ENCODE data around the gene OOSP2.

The OOSP2 gene

DNA sequence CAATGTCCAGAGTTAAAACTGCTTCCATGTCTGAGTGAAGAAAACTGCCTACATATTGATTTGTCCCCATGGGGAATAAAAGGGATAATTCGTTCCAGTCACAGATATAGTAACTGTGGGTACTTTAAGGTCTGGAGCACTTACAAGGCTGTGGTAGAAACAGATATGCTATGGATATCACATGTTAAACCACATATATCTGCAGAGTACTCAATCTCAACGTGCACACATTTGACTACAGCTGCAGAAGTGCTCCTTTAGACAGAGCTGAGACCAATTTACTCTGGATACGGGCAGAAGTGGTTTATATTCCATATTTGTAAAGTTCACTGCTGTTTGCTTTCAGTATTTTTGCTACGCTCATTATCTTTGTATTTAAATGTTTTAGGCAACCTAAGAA lies 38.5 kb downstream of the OOSP2 start:
- Histone ChIP-seq H3K9me3 (ENCODE audit: control insufficient read depth, insufficient read depth, low read length) (peaks cover 7% of the 10 kb centered on the region), H3K27ac (ENCODE audit: low read depth, low read length) (no peak overlapping the region), H3K27me3 (ENCODE audit: control insufficient read depth, insufficient read depth, low read length) (no peaks in the 10 kb centered on the region), H3K4me3 (ENCODE audit: low read depth, low read length) (no peak overlapping the region), H3K36me3 (ENCODE audit: control insufficient read depth, insufficient read depth, low read length) (no peaks in the 10 kb centered on the region), H3K4me1 (ENCODE audit: control insufficient read depth, insufficient read depth, low read length) (no peaks in the 10 kb centered on the region), H3K9ac (ENCODE audit: low read depth, low read length) (no peak overlapping the region)

DNA sequence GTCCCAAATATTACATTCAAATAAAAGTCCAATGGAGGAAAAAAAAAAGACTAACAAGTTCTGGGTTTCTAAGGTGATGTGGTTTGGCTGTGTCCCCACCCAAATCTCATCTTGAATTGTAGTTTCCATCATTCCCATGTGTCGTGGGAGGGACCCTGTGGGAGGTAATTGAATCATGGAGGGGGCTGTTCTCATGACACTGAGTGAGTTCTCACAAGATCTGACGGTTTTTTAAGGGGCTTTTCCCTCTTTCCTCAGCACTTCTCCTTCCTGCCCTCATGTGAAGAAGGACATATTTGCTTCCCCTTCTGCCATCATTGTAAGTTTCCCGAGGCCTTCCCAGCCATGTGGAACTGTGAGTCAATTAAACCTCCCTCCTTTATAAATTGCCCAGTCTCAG lies 40.3 kb downstream of the OOSP2 start:
- H3K9me3 ChIP-seq (ENCODE audit: control insufficient read depth, insufficient read depth, low read length) = peaks cover 4% of the 10 kb centered on the region; the same call in 1 of the 2 replicates
- H3K4me1 ChIP-seq (ENCODE audit: control insufficient read depth, insufficient read depth, low read length) = no peaks in the 10 kb centered on the region
- no peak overlapping the region for H3K4me3 ChIP-seq (ENCODE audit: low read depth, low read length)
- no peak overlapping the region for H3K9ac ChIP-seq (ENCODE audit: low read depth, low read length)
- H3K27me3 ChIP-seq (ENCODE audit: control insufficient read depth, insufficient read depth, low read length) = no peaks in the 10 kb centered on the region
- no peaks in the 10 kb centered on the region for H3K36me3 ChIP-seq (ENCODE audit: control insufficient read depth, insufficient read depth, low read length)
- no peak overlapping the region for H3K27ac ChIP-seq (ENCODE audit: low read depth, low read length)

DNA sequence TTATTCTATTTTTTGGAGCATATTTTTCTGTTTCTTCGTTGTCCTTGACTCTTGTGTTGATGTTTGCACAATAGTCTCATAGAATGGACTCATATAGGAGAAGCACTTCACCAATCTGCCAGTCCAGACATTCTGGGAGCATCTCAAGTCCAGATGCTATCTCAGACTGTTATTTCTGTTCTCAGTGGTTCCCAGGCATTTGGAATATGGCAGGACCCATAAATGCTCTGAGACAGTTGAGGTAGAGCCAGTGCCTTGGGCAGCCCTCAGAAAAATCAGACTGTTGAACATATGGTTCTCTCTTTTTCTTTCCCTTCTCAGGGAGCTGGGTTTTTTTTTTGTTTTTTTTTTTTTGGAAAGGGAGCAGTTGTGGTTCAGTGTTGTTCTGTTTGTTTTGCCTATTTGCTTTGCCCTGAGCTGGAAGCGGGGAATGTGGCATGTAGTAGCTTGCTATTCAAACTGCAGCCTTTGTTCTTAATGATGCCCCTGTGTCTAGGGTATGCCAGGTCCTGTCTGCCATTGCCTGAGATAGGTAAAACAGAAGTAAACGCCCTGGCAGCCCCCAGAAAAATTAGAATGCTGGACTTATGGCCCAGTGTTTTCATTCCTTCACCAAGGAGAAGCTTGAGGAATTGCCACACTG lies 44.5 kb downstream of the OOSP2 start:
- no peak overlapping the region for H3K9ac ChIP-seq (ENCODE audit: low read depth, low read length)
- no peaks in the 10 kb centered on the region for H3K9me3 ChIP-seq (ENCODE audit: control insufficient read depth, insufficient read depth, low read length)
- H3K27ac ChIP-seq (ENCODE audit: low read depth, low read length) = no peak overlapping the region
- no peaks in the 10 kb centered on the region for H3K4me1 ChIP-seq (ENCODE audit: control insufficient read depth, insufficient read depth, low read length)
- H3K4me3 ChIP-seq (ENCODE audit: low read depth, low read length) = no peak overlapping the region
- H3K27me3 ChIP-seq (ENCODE audit: control insufficient read depth, insufficient read depth, low read length) = no peaks in the 10 kb centered on the region
- H3K36me3 ChIP-seq (ENCODE audit: control insufficient read depth, insufficient read depth, low read length) = no peaks in the 10 kb centered on the region

DNA sequence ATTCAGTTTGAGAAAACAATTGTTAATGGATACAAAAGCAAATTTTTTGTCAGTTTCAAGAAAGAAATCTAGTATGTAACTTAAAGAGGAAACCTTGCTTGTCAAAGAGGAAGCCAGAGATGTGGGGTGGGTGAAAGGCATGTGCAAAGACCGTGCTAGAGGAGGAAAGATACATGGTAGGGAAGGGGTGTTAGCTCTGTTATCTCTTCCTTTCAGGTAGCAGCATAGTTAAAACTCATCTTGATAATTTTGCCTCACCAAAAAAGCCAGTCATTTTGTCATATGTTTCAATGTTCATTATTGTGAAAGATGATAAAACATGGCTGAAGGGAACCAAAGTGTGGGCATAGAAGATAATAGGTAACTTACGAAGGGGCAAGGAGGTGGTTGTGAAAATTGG lies 45.7 kb downstream of the OOSP2 start:
- H3K4me3 ChIP-seq (ENCODE audit: low read depth, low read length) = no peak overlapping the region
- H3K27me3 ChIP-seq (ENCODE audit: control insufficient read depth, insufficient read depth, low read length) = no peaks in the 10 kb centered on the region
- no peak overlapping the region for H3K27ac ChIP-seq (ENCODE audit: low read depth, low read length)
- no peaks in the 10 kb centered on the region for H3K36me3 ChIP-seq (ENCODE audit: control insufficient read depth, insufficient read depth, low read length)
- no peaks in the 10 kb centered on the region for H3K4me1 ChIP-seq (ENCODE audit: control insufficient read depth, insufficient read depth, low read length)
- no peak overlapping the region for H3K9ac ChIP-seq (ENCODE audit: low read depth, low read length)
- no peaks in the 10 kb centered on the region for H3K9me3 ChIP-seq (ENCODE audit: control insufficient read depth, insufficient read depth, low read length)

DNA sequence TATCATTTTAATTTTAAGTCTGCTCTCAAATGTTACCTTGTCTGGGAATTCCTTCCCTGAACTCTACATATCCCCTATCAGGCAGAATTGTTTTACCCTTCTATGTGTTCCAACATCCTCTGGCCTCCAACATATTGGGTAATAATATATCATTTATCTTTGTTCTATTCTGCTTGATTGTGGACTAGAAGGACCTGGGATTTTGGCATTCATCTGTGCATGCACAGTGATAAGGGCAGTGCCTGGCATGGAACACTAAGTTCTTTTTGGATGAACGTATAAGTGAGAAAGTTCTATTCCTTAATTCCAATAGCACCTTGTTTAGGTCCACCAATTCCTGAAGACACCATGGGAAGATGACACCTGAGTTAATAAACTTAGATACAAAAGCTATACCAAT lies 47.0 kb downstream of the OOSP2 start:
- no peak overlapping the region for H3K27ac ChIP-seq (ENCODE audit: low read depth, low read length)
- H3K36me3 ChIP-seq (ENCODE audit: control insufficient read depth, insufficient read depth, low read length) = no peaks in the 10 kb centered on the region
- no peak overlapping the region for H3K4me3 ChIP-seq (ENCODE audit: low read depth, low read length)
- H3K27me3 ChIP-seq (ENCODE audit: control insufficient read depth, insufficient read depth, low read length) = no peaks in the 10 kb centered on the region
- H3K9me3 ChIP-seq (ENCODE audit: control insufficient read depth, insufficient read depth, low read length) = no peaks in the 10 kb centered on the region
- no peak overlapping the region for H3K9ac ChIP-seq (ENCODE audit: low read depth, low read length)
- H3K4me1 ChIP-seq (ENCODE audit: control insufficient read depth, insufficient read depth, low read length) = no peaks in the 10 kb centered on the region

DNA sequence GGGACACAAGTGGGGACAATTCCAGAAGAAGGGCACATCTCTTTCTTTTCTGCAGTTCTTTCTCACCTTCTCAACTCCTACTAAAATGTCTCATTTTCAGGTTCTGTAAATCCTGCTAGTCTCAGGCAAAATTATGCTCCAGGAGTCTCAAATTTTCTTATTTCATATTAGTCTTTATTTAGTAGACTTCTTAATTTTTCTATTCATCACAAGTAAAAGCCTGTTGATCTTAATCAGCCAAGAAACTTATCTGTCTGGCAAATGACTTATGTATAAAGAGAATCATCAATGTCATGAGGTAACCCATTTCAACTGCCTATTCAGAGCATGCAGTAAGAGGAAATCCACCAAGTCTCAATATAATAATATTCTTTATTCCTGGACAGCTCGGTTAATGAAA lies 48.2 kb downstream of the OOSP2 start, which contains the start of gene MS4A2:
Gene MS4A2, plus strand, starts transcription at position 301 of the 400 bp plus-strand sequence. CDS start 102 bp downstream, outside the sequence.
- Histone ChIP-seq H3K4me1 (ENCODE audit: control insufficient read depth, insufficient read depth, low read length) (no peaks in the 10 kb centered on the region), H3K9me3 (ENCODE audit: control insufficient read depth, insufficient read depth, low read length) (no peaks in the 10 kb centered on the region), H3K9ac (ENCODE audit: low read depth, low read length) (no peak within 1 kb of the TSS), H3K36me3 (ENCODE audit: control insufficient read depth, insufficient read depth, low read length) (no peaks in the 10 kb centered on the region), H3K4me3 (ENCODE audit: low read depth, low read length) (no peak within 1 kb of the TSS), H3K27me3 (ENCODE audit: control insufficient read depth, insufficient read depth, low read length) (no peaks in the 10 kb centered on the region), H3K27ac (ENCODE audit: low read depth, low read length) (no peak within 1 kb of the TSS)

DNA sequence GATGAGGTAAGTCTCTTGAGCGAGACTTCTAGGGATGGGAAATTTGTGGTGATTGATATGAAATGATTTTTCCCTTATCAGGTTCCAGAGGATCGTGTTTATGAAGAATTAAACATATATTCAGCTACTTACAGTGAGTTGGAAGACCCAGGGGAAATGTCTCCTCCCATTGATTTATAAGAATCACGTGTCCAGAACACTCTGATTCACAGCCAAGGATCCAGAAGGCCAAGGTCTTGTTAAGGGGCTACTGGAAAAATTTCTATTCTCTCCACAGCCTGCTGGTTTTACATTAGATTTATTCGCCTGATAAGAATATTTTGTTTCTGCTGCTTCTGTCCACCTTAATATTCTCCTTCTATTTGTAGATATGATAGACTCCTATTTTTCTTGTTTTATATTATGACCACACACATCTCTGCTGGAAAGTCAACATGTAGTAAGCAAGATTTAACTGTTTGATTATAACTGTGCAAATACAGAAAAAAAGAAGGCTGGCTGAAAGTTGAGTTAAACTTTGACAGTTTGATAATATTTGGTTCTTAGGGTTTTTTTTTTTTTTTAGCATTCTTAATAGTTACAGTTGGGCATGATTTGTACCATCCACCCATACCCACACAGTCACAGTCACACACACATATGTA lies 55.4 kb downstream of the OOSP2 start:
- no peak overlapping the region for H3K27ac ChIP-seq (ENCODE audit: low read depth, low read length)
- no peaks in the 10 kb centered on the region for H3K4me1 ChIP-seq (ENCODE audit: control insufficient read depth, insufficient read depth, low read length)
- H3K36me3 ChIP-seq (ENCODE audit: control insufficient read depth, insufficient read depth, low read length) = no peaks in the 10 kb centered on the region
- no peak overlapping the region for H3K4me3 ChIP-seq (ENCODE audit: low read depth, low read length)
- H3K9me3 ChIP-seq (ENCODE audit: control insufficient read depth, insufficient read depth, low read length) = no peaks in the 10 kb centered on the region
- H3K27me3 ChIP-seq (ENCODE audit: control insufficient read depth, insufficient read depth, low read length) = no peaks in the 10 kb centered on the region
- H3K9ac ChIP-seq (ENCODE audit: low read depth, low read length) = no peak overlapping the region

DNA sequence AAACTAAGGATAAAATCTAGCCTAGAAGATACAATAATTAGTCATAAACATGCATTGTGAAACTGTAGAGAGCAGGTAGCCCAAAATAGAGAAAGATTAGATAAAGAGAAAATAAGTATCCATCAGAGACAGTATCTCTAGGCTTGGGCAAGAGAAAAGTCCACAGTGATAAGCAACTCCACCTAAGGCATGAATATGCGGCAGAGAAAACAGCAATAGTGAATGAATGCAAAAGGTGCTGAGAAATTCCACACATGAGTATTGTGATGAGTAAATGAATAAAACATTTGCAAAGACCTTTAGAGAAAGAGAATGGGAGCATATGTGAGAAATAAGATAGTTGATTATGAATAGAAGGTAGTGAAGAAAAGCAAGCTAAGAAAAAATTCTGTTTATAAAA lies 57.0 kb downstream of the OOSP2 start:
- Histone ChIP-seq H3K4me1 (ENCODE audit: control insufficient read depth, insufficient read depth, low read length) (no peaks in the 10 kb centered on the region), H3K4me3 (ENCODE audit: low read depth, low read length) (no peak overlapping the region), H3K9ac (ENCODE audit: low read depth, low read length) (no peak overlapping the region), H3K27ac (ENCODE audit: low read depth, low read length) (no peak overlapping the region), H3K36me3 (ENCODE audit: control insufficient read depth, insufficient read depth, low read length) (no peaks in the 10 kb centered on the region), H3K27me3 (ENCODE audit: control insufficient read depth, insufficient read depth, low read length) (no peaks in the 10 kb centered on the region), H3K9me3 (ENCODE audit: control insufficient read depth, insufficient read depth, low read length) (no peaks in the 10 kb centered on the region)
